HG03571 (cell line): ENCODE results near the gene LMTK3.
"Not testable (repeated sequence)": the region's sequence is repeated elsewhere in the genome, so short reads cannot be mapped to it uniquely, and the experiment has no call there.

Experiments
- ATAC-seq: cut with Tn5 transposase; IDR thresholded peaks from one replicate; pipeline ENCODE4 v1.9.1; 2021; ENCODE audit not compliant: unreplicated experiment

The LMTK3 gene

DNA sequence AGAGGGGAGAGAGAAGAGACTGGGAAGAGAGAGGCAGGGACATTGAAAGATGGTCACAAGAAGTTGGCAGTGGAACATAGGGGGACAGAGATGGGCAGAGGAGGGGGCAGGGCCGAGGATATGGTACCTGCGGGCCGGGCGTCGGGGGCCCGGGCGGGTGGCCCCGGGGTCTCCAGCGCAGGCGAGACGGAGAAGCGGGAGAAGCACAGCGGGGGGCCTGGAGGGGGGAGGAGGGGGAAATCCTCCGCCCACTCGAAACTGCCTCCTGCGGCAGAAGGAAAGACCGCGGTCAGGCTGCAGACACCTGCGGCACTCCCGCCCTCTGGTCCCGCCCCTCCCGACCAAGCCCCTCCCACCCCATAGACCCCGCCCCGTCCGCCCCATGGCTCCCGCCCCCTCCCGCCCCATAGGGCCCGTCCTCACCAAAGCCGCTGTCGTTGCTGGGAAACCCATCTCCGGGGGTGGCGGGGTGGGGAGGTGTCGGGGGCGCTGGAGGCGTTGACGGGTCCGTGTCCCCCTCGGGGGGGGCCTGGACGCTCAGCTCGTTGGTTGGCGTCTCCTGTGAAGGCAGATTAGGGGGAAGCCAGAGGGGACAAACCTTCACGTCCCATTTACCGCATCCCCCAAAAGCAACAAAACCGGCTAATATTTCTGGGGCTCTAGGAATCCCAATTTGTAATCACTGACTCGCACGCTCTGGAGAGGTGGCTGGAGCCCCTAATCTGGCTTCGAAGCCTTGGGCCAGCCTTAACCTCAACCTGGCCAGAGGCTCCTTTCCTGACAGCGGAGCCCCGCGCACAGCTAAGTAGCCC is 20.4 kb downstream of the LMTK3 start:
- ATAC-seq, result no peak

DNA sequence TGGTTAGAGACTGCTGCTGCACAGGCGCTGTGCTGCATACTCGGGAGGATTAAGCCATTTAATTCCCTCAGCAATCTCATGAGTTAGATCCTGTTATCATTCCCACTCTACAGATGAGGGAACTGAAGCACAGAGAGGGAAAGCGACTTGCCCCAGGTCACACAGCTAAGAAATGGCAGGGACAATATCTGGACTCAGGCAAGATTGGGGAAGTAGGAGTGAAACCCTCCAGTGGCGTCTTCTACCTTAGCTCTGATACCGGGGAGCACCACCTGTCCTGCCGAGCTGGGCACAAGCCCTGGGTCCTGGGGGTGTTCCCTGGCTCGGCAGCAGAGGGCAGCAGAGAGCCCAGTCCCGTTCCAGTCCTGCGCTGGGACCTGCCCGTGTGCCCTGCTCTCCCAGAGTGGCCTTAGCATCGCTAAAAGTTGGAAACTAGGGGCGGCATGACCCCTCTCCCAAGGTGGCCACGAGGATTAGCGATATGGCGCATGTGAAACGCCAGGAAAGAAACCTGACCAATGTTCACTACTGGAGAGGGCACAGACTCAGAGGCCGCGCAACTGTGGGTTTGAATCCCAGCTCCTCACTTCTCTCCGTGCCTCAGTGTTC is 21.9 kb downstream of the LMTK3 start:
- ATAC-seq, result no peak

DNA sequence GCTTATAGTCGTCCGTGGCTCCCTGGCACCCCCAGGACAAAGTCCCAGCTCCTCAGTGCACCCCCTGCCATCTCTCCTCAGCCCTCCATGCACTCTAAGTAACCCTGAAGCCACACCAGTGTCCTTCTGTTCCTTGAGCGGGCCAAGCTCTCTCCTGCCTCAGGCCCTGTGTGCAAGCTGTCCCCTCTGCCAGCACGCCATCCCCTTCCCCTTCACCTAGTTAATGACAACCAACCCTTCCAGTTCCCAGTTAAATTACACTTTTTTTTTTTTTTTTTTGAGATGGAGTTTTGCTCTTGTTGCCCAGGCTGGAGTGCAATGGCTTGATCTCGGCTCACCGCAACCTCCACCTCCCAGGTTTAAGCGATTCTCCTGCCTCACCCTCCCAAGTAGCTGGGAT is 23.2 kb downstream of the LMTK3 start:
- not testable (repeated sequence) for ATAC-seq

GRCh38 chr19:48487948-48488347 is 23.7 kb downstream of the LMTK3 start:
- ATAC-seq, result no peak

DNA sequence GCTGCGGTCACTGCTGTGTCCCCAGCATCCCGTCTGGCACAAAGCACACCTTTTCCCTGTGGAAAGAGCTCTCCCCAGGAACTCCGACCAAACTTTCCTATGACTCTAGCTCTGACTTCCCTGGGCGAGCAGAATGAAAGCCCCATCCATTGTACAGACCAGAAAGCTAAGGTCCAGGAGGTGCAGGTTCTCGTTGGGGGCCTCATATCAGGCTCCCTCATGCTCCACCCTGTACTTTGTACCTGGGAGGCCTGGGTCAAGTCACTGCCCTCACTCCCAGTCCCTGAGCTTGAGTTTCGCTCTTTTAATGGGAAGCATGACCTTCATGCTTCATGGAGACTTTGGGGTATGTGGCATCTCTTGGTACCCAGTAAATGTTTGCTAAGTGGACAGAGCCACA is 24.1 kb downstream of the LMTK3 start:
- no peak for ATAC-seq

DNA sequence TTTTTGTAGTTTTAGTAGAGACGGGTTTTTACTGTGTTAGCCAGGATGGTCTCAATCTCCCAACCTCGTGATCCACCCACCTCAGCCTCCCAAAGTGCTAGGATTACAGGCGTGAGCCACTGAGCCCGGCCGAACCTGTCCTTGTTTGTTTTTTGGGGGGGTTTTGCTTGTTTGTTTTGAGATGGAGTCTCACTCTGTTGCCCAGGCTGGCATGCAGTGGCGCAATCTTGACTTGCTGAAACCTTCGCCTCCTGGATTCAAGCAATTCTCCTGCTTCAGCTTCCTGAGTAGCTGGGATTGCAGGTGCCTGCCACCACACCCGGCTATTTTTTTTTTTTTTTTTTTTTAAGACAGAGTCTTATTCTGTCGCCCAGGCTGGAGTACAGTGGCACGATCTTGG is 24.9 kb downstream of the LMTK3 start:
- not testable (repeated sequence) for ATAC-seq

GRCh38 chr19:48484931-48485612 is 26.6 kb downstream of the LMTK3 start:
- no peak for ATAC-seq

GRCh38 chr19:48484247-48484893 is 27.3 kb downstream of the LMTK3 start:
- no peak for ATAC-seq

GRCh38 chr19:48483301-48483700 is 28.3 kb downstream of the LMTK3 start:
- ATAC-seq, result no peak

DNA sequence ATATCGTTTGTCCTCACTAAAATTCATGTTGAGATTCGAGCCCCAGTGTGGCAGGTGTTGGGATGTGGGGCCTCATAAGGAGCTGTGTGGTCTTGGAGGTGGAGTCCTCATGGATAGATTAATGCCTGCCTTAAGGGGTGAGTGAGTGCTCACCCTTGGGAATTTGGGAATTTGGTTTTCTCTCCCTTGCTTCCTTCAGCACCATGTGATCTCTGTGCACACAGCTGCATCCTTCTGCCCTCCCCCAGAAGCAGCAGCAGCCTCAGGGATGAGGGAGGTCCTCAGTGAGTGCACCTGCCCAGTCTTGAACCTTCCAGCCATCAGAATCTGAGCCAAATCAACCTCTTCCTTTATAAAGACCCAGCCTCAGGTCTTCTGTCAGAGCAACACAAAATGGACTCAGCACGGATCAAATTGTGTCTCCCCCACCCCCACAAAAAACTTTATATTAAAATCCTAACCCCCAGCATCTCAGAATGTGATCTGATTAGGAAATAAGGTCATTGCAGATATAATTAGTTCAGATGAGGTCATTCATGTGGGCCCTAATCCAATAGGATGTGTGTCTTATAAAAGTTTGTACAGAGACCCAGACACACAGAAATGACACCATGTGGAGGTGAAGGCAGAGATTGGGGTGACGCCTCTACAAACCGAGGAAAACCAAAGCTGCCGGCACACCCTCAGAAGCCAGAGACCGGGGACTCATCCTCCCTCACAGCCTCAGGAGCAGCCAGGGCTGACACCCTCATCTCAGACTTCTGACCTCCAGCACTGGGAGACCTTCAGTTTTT is 29.6 kb downstream of the LMTK3 start:
- ATAC-seq, result no peak

GRCh38 chr19:48480558-48481500 is 30.8 kb downstream of the LMTK3 start:
- no peak for ATAC-seq

GRCh38 chr19:48480183-48480557 is 31.5 kb downstream of the LMTK3 start:
- no peak for ATAC-seq

DNA sequence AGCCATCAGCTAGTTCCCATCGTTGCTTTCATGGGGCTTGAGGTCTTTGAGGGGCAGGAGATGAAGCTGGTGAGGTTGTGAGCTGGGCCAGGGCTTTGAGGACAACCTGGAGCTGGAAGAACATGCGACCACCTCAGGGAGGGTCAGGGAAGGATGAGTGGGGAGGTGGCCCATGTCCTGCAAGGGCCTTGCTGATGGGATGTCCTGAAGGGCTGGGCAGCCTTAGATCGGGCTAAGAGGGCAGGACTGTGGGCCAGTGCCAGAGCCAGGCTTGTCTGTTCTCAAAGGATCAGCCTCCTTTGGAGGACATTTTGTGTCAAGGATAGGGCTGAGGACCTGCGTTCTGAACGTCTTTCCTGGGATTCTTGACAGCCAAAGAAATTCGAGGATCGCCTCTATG is 31.9 kb downstream of the LMTK3 start:
- no peak for ATAC-seq

DNA sequence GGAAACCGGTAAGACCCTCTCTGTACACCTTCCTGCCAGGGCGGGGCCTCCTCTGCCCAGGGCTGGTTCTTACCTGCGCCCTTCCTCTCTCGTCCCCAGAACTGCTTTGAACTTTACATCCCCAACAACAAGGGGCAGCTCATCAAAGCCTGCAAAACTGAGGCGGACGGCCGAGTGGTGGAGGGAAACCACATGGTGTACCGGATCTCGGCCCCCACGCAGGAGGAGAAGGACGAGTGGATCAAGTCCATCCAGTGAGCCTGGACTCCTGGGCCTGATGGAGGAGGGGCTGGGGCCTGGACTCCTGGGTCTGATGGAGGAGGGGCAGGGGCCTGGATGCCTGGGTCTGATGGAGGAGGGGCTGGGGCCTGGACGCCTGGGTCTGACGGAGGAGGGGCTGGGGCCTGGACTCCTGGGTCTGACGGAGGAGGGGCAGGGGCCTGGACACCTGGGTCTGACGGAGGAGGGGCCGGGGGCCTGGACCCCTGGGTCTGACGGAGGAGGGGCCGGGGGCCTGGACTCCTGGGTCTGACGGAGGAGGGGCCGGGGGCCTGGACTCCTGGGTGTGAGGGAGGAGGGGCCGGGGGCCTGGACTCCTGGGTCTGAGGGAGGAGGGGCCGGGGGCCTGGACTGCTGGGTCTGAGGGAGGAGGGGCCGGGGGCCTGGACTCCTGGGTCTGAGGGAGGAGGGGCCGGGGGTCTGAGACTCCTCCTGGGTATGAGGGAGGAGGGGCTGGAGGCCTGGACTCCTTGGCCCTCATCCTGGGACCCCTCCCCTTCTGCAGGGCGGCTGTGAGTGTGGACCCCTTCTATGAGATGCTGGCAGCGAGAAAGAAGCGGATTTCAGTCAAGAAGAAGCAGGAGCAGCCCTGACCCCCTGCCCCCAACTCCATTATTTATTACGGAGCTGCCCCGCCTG is 33.0 kb downstream of the LMTK3 start:
- ATAC-seq, result no peak

DNA sequence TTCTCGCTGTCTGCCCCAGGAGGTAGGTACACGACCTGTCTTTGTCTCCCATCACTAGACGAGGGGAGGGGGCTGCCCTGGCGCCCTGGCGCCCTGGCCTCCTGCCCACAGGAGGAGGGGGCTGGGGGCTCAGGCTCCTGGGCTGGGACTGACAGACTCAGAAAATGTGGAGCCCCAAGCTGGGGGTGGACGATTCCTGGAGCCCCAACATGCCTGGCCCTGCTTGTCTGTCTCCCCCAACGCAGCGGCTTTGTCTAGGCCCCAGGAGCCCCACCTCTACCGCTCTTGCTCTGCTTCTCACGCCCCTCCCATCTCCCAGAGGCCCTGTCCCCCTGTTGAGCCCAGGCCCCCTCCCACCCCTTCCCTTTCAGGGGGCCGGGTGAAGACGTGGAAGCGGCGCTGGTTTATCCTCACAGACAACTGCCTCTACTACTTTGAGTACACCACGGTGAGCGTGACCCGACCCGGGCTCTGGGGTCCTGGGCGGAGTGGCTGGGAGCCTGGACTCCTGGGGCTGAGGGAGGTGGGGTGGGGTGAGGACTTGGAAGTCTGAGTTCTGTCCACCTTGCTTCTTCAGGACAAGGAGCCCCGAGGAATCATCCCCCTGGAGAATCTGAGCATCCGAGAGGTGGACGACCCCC is 33.8 kb downstream of the LMTK3 start:
- ATAC-seq, result no peak

DNA sequence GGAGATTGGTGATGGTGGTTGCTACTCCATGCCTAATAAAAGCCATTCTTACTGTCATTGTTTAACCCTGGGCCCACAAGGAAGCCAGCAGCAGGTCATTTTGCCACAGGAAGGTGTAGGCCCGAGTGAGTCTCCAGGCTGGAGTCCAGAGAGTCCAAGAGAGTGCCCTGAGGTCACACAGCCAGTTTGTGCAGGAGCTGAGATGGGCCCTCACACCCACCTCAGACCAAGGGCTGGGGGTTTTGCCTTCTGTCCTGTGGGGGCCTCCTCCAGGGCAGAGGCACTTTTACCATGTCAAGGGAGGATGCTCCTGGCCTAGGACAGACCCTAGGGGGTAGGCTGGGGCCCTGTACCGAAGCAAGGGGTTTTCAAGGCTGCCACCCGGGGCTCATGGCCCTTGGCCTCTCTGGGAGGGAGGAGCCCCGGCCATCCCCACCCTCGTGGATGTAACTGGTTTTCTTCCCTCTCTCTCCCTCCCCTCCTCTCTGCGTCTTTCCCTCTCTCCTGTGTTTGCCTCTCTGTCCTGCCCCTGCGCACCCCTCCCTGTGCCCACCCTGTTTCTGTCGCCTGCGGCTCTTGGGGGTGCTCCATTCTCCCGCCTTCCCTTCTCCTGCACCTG is 34.5 kb downstream of the LMTK3 start:
- ATAC-seq, result no peak

DNA sequence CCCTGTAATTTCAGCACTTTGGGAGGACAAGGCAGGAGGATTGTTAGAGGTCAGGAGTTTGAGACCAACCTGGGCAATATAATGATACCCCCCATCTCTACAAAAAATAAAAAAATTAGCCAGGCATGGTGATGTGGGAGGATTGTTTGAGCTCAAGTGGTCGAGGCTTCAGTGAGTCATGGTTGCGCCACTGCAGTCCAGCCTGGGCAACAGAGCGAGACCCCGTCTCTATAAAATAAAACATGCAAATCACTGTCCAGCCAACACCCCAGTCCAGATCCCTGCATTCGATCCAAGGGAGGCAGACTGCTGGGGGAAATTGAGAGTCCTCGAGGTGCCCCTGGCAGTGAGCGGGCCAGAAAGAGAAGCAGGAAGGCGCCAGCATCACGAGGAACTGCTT is 35.5 kb downstream of the LMTK3 start:
- ATAC-seq, result no peak
